ENCODE measurements around the gene PRF1. TPM values are rescaled to one million over a fixed set of nuclear protein-coding genes. Genes with fewer than 3 reads are reported as not detected.
A peak's percentile ranks its signal among the peaks of the same experiment; 100 is the strongest.

PRF1 gene
- total RNA-seq, 2 experiments from 2014 or later: 7.5 to 8.2 TPM

GRCh38 chr10:70578371-70578947 lies 24.1 kb downstream of the PRF1 start:
- Mint-ChIP-seq H3K27ac (peak overlapping the region; percentile 57), H3K36me3 (ENCODE audit: low read depth) (no peaks in the 10 kb centered on the region), H3K9me3 (no peaks in the 10 kb centered on the region), H3K4me1 (ENCODE audit: low read depth) (peaks cover 37% of the 10 kb centered on the region), H3K4me3 (no peak overlapping the region), H3K27me3 (ENCODE audit: low read depth) (no peaks in the 10 kb centered on the region)
- intact Hi-C loops (cut with micrococcal nuclease): loop anchor here (1.0 to 2.0 kb wide), 10 partner anchors 24 to 1492 kb away; partner anchors contain the start of genes PRF1 and SAR1A
- DNase-seq: peak; percentile 88
- CTCF ChIA-PET: interaction anchor here (0.6 to 1.7 kb wide), 4 partner anchors 29 to 1237 kb away, joined by 3 to 7 read pairs (median 5); no protein-coding TSS in a partner anchor

- no peaks in the 10 kb centered on the region for H3K9me3 Mint-ChIP-seq
- H3K27me3 Mint-ChIP-seq (ENCODE audit: low read depth): no peaks in the 10 kb centered on the region
- DNase-seq: no peak
- intact Hi-C loops (cut with micrococcal nuclease): no loop called here
- CTCF ChIA-PET: interaction anchor here (0.6 to 1.5 kb wide), 4 partner anchors 17 to 240 kb away, joined by 3 to 4 read pairs (median 3); no protein-coding TSS in a partner anchor
- H3K27ac Mint-ChIP-seq: no peak overlapping the region
- no peak overlapping the region for H3K4me3 Mint-ChIP-seq
- H3K4me1 Mint-ChIP-seq (ENCODE audit: low read depth): peaks cover 37% of the 10 kb centered on the region
- H3K36me3 Mint-ChIP-seq (ENCODE audit: low read depth): no peaks in the 10 kb centered on the region
Measured at GRCh38 chr10:70576803-70577517, 25.6 kb downstream of the PRF1 start.

- Mint-ChIP-seq H3K9me3 (no peaks in the 10 kb centered on the region), H3K4me3 (no peak overlapping the region), H3K27ac (no peak overlapping the region), H3K27me3 (ENCODE audit: low read depth) (no peaks in the 10 kb centered on the region), H3K36me3 (ENCODE audit: low read depth) (no peaks in the 10 kb centered on the region), H3K4me1 (ENCODE audit: low read depth) (peaks cover 37% of the 10 kb centered on the region)
- CTCF ChIA-PET: interaction anchor here (0.9 to 1.5 kb wide), 2 partner anchors 17 to 26 kb away, joined by 3 read pairs; no protein-coding TSS in a partner anchor
- intact Hi-C loops (cut with micrococcal nuclease): no loop called here
- peak; percentile 15 for DNase-seq
Measured at GRCh38 chr10:70575874-70576802, 26.4 kb downstream of the PRF1 start.

- no peaks in the 10 kb centered on the region for H3K9me3 Mint-ChIP-seq
- H3K27ac Mint-ChIP-seq: no peak overlapping the region
- intact Hi-C loops (cut with micrococcal nuclease): no loop called here
- CTCF ChIA-PET: interaction anchor here (1.5 kb wide), 1 partner anchor 16 kb away, joined by 3 read pairs; no protein-coding TSS in a partner anchor
- no peak overlapping the region for H3K4me3 Mint-ChIP-seq
- no peak for DNase-seq
- H3K27me3 Mint-ChIP-seq (ENCODE audit: low read depth): no peaks in the 10 kb centered on the region
- no peaks in the 10 kb centered on the region for H3K36me3 Mint-ChIP-seq (ENCODE audit: low read depth)
- peaks cover 37% of the 10 kb centered on the region for H3K4me1 Mint-ChIP-seq (ENCODE audit: low read depth)
Measured at GRCh38 chr10:70575486-70575873, 27.1 kb downstream of the PRF1 start.

GRCh38 chr10:70573599-70574506 lies 28.7 kb downstream of the PRF1 start:
- Mint-ChIP-seq H3K27ac (no peak overlapping the region), H3K4me1 (ENCODE audit: low read depth) (peaks cover 27% of the 10 kb centered on the region)
- intact Hi-C loops (cut with micrococcal nuclease): no loop called here

GRCh38 chr10:70571636-70572439 lies 30.7 kb downstream of the PRF1 start:
- H3K27me3 Mint-ChIP-seq (ENCODE audit: low read depth): no peaks in the 10 kb centered on the region
- CTCF ChIA-PET: interaction anchor here (1.0 kb wide), 1 partner anchor 23 kb away, joined by 3 read pairs; no protein-coding TSS in a partner anchor

More at GRCh38 chr10:70573599-70574506, 28.7 kb downstream of the PRF1 start:
- H3K27me3 Mint-ChIP-seq (ENCODE audit: low read depth): no peaks in the 10 kb centered on the region
- no peak for DNase-seq
- no peaks in the 10 kb centered on the region for H3K9me3 Mint-ChIP-seq
- CTCF ChIA-PET: no interaction called here
- H3K4me3 Mint-ChIP-seq: no peak overlapping the region
- H3K36me3 Mint-ChIP-seq (ENCODE audit: low read depth): no peaks in the 10 kb centered on the region

GRCh38 chr10:70571236-70571635 lies 31.3 kb downstream of the PRF1 start:
- no peak for DNase-seq
- intact Hi-C loops (cut with micrococcal nuclease): no loop called here
- Mint-ChIP-seq H3K4me3 (no peak overlapping the region), H3K4me1 (ENCODE audit: low read depth) (peaks cover 2% of the 10 kb centered on the region), H3K27ac (no peak overlapping the region), H3K36me3 (ENCODE audit: low read depth) (no peaks in the 10 kb centered on the region), H3K9me3 (no peaks in the 10 kb centered on the region), H3K27me3 (ENCODE audit: low read depth) (no peaks in the 10 kb centered on the region)
- CTCF ChIA-PET: interaction anchor here (1.0 kb wide), 1 partner anchor 22 kb away, joined by 3 read pairs; no protein-coding TSS in a partner anchor

More at GRCh38 chr10:70571636-70572439, 30.7 kb downstream of the PRF1 start:
- Mint-ChIP-seq H3K27ac (no peak overlapping the region), H3K4me1 (ENCODE audit: low read depth) (peaks cover 7% of the 10 kb centered on the region), H3K4me3 (no peak overlapping the region), H3K9me3 (no peaks in the 10 kb centered on the region), H3K36me3 (ENCODE audit: low read depth) (no peaks in the 10 kb centered on the region)
- intact Hi-C loops (cut with micrococcal nuclease): no loop called here
- no peak for DNase-seq

GRCh38 chr10:70568781-70569495 lies 33.6 kb downstream of the PRF1 start:
- H3K4me3 Mint-ChIP-seq: no peak overlapping the region
- H3K9me3 Mint-ChIP-seq: no peaks in the 10 kb centered on the region
- no peak overlapping the region for H3K27ac Mint-ChIP-seq
- peaks cover 2% of the 10 kb centered on the region for H3K4me1 Mint-ChIP-seq (ENCODE audit: low read depth)
- intact Hi-C loops (cut with micrococcal nuclease): no loop called here
- no peak for DNase-seq
- no peaks in the 10 kb centered on the region for H3K36me3 Mint-ChIP-seq (ENCODE audit: low read depth)
- CTCF ChIA-PET: interaction anchor here (0.9 kb wide), 1 partner anchor 17 kb away, joined by 3 read pairs; no protein-coding TSS in a partner anchor
- H3K27me3 Mint-ChIP-seq (ENCODE audit: low read depth): no peaks in the 10 kb centered on the region

- intact Hi-C loops (cut with micrococcal nuclease): no loop called here
- H3K27me3 Mint-ChIP-seq (ENCODE audit: low read depth): no peaks in the 10 kb centered on the region
- CTCF ChIA-PET: interaction anchor here (1.7 kb wide), 1 partner anchor 9 kb away, joined by 6 read pairs; no protein-coding TSS in a partner anchor
- DNase-seq: no peak
- H3K4me3 Mint-ChIP-seq: no peak overlapping the region
- H3K4me1 Mint-ChIP-seq (ENCODE audit: low read depth): peaks cover 2% of the 10 kb centered on the region
- no peaks in the 10 kb centered on the region for H3K9me3 Mint-ChIP-seq
- no peaks in the 10 kb centered on the region for H3K36me3 Mint-ChIP-seq (ENCODE audit: low read depth)
- H3K27ac Mint-ChIP-seq: no peak overlapping the region
Measured at GRCh38 chr10:70568113-70568512, 34.4 kb downstream of the PRF1 start.

- intact Hi-C loops (cut with micrococcal nuclease): no loop called here
- peaks cover 2% of the 10 kb centered on the region for H3K4me1 Mint-ChIP-seq (ENCODE audit: low read depth)
- no peak overlapping the region for H3K4me3 Mint-ChIP-seq
- CTCF ChIA-PET: interaction anchor here (1.7 kb wide), 1 partner anchor 8 kb away, joined by 6 read pairs; no protein-coding TSS in a partner anchor
- H3K9me3 Mint-ChIP-seq: no peaks in the 10 kb centered on the region
- no peak overlapping the region for H3K27ac Mint-ChIP-seq
- no peak for DNase-seq
- H3K27me3 Mint-ChIP-seq (ENCODE audit: low read depth): no peaks in the 10 kb centered on the region
- no peaks in the 10 kb centered on the region for H3K36me3 Mint-ChIP-seq (ENCODE audit: low read depth)
Measured at GRCh38 chr10:70567603-70568002, 34.9 kb downstream of the PRF1 start.
